Femur (tissue), 1 donor: ENCODE measurements around the gene STPG2.
"Not testable (repeated sequence)": the region's sequence is repeated elsewhere in the genome, so short reads cannot be mapped to it uniquely, and the experiment has no call there.

Experiments
- DNase-seq: peaks from one replicate; pipeline ENCODE4 v3.0.0-alpha.2; 2017

STPG2 gene

DNA sequence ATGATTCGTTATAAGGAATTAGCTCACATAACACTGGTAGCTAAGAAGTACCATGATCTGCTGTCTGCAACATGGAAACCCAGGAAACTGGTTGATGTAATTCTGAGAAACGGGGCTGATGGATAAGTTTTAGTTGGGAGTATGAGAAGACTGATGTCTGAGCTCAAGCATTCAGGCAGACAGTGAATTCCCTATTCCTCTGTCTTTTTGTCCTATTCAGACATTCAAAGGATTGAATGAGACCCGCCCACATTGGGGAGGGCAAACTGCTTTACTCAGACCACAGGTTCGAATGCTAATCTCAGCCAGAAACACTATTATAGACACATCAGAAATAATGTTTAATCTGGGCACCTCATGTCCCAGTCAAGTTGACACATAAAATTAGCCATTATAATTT lies 515.5 kb downstream of the STPG2 start:
- no peak for DNase-seq

DNA sequence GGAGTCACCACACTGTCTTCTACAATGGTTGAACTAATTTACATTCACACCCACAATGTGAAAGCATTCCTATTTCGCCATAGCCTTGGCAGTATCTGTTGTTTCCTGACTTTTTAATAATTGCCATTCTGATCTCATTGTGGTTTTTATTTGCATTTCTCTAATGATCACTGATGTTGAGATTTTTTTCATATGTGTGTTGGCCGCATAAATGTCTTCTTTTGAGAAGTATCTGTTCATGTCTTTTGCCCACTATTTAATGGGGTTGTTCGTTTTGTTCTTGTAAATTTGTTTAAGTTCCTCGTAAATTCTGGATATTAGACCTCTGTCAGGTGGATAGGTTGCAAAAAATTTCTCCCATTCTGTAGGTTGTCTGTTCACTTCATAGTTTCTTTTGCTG lies 519.1 kb downstream of the STPG2 start:
- no peak for DNase-seq

DNA sequence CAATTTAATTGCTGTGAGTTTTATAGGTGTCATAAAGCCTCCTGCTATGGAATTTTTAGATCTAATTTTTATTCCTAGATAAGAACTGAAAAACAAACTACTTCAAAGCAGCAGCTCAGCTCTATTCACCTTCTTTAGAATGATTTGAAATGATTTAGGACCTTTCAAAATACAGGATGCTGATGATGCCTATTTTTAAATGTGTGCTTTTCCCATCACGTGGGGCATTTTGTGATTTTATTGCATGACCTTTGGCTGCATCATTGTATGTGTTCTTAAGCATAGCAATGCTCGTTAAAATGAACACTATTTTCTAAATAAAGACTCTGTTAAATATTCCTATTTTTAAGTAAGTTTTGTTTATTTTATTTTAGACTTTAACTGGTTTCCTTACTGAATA lies 537.3 kb downstream of the STPG2 start:
- DNase-seq = no peak

DNA sequence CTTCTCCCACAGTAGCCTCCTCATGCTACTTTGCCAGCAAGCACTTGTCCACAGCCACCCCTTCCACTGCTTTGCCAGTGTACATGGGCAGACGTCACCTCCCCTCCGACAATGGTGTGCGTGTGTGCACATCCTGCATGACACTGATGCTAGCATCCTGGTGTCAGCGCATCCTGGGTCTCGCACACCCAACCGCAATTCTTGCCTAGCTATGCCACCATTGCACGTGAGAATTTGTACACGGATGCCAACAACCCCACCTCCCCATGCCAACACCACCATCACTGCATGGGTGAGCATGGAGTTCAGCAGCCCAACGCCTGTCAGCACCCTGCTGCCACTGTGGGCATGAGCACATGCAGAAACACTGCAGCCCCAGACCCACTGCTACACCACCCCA lies 550.0 kb downstream of the STPG2 start:
- DNase-seq = no peak

DNA sequence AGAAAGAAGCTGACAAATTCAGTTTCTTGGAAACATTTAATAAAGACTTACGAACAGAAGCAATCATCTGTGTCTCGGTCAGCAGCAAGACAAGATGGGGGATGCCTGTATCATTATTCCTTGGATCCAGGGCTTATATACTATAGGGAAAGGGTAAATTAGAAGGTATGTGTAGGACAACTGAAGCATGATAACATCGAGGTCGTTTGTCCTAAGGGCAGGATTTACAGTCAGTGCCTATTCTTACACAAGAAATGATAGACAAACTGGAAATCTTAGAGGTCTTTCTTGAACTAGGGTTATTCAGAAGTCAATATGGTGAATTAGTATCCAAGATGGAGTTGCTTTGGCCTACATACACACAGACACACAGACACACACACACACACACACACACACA lies 553.0 kb downstream of the STPG2 start:
- DNase-seq = no peak

DNA sequence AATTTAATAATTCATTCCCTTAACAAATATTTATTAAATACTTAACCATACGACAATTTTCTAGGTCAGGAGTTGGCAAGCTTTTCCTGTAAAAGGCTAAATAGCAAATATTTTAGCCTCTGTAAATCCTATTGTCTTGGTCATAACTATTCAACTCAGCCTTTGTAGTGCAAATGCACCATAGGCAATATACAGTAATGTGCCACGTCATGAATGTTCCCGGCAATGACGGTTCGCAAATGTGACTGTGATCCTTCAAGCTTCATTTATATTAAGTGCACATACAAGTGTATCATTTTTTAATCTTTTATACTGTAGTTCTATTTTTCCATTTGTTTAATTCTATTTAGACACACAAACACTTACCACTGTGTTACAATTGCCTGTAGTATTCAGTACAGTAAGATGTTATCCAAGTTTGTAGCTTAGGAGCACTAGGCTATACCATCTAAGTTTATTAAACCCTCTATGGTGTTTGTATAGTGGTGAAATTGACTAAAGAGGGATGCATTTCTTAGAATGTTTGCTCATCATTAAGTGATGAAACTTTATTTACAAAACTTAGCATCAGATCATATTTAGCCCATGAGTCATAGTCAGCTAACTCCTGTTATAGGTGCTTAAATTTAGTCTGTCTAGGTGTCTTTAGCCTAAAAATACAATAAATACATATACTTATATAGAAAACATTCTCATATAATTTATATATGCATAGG lies 553.6 kb downstream of the STPG2 start:
- DNase-seq = no peak

DNA sequence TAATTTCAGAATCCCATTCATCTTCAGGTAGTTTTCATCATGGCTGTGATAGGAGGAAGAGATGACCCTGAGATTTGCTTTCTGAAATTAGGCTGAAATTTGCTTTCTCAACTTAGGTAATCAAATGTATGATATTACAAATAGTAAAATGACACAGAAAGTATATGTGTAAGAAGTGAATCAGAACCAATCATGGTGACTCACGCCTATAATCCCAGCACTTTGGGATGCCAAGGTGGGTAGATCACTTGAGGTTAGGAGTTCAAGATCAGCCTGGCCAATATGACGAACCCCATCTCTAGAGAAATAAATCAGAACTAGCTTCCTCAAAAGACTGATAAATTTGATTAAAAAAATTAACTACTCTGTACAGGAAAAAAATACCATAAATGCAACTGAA lies 555.4 kb downstream of the STPG2 start:
- DNase-seq = no peak

DNA sequence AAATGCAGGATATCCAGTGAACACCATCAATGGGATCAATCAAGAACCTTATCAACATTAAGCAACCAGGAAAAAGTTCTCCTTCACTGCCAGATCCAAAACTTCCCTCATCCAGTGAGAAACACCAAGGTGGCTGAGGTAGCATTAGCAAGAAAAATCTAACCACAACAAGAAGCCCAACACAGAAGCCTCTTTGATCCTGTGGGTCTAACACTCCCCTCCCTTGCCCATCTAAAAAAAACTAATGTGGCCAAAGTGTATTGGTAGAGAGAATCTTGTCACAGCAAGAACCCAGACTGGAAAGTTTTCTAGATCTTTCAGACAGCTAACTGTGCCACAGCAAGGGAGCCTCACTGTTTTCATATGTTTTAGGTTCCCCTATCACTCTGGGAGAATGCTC lies 558.0 kb downstream of the STPG2 start:
- no peak for DNase-seq

DNA sequence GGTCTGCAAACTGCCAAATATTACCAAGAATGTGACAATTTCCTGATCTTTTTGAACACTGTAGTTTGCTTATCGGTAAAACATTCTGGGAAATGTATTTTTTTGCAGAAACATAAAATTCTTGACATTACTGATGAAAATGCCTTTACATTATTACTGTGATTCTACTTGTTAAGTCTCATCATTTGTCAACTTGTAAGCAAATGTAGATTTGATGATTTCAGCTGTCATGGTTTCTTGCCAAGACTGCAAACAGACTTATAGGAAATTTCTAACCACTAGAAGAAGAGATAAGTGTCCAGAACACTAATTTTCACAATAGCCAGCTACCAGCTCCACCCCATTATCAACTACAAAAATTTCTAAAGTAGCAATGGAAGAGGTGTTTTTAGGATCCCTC lies 560.4 kb downstream of the STPG2 start:
- no peak for DNase-seq

DNA sequence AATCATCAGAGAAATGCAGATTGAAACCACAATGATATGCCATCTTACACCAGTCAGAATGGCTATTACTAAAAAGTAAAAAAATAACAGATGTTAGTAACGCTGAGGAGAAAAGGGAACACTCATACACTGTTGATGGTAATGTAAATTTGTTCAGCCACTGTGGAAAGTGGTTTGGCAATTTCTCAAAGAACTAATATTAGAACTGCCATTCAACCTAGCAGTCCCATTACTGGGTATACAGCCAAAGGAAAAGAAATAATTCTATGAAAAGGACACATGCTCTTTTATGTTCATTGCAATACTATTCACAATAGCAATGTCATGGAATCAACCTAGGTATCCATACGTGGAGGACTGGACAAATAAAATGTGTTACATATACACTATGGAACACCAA lies 566.3 kb downstream of the STPG2 start:
- no peak for DNase-seq

DNA sequence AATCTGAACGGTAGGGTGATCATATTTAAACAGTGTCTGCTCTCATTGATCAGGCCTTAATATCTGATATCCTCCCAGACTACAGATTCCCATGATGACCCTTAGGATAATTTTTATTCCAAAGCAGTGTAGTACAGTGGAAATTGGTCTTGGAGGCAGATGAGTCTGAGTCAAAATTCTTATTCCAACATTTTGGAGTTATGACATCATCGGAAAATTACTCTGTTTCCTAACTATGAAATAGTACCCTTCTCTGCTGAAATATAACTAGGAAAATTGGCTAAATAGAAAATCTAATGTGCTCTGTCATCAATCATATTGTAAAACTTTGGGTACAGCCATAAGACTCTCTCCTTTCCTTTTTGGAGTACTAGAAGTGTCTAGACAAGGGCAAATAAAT lies 583.3 kb downstream of the STPG2 start:
- DNase-seq = no peak

DNA sequence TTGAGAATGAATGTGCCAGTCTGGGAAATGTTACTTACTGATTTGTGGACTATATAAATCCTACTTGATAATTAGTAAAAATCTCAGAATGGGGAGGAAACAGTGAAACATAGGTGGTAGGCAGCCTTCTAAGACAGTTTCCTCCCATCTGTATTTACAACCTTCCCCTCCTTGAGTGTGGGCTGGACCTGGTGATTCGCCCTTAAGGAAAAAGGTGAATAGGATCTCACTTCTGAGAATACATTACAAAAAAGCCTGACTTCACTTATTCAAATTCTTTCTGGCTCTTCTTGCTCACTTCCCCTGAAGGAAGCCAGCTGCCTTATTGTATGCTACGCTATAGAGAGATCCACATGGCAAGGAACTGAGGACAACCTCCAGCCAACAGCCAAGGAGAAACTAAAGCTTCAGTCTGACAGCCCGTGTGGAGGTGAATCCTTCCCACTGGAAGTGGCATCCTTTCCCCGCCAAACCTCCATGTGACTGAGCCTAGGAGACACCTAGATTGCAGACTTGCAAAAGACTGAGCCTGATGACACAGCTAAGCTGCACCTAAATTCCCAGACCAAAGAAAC lies 585.0 kb downstream of the STPG2 start:
- DNase-seq = no peak

DNA sequence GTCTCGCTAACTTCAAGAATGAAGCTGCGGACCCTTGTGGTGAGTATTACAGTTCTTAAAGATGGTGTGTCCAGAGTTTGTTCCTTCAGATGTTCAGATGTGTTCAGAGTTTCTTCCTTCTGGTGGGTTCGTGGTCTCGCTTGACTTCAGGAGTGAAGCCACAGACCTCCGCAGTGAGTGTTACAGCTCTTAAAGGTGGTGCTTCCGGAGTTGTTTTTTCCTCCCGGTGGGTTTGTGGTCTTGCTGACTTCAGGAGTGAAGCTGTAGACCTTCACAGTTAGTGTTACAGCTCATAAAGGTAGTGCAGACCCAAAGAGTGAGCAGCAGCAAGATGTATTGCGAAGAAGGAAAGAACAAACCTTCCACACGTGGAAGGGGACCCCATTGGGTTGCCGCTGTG lies 592.6 kb downstream of the STPG2 start:
- DNase-seq = not testable (repeated sequence)

DNA sequence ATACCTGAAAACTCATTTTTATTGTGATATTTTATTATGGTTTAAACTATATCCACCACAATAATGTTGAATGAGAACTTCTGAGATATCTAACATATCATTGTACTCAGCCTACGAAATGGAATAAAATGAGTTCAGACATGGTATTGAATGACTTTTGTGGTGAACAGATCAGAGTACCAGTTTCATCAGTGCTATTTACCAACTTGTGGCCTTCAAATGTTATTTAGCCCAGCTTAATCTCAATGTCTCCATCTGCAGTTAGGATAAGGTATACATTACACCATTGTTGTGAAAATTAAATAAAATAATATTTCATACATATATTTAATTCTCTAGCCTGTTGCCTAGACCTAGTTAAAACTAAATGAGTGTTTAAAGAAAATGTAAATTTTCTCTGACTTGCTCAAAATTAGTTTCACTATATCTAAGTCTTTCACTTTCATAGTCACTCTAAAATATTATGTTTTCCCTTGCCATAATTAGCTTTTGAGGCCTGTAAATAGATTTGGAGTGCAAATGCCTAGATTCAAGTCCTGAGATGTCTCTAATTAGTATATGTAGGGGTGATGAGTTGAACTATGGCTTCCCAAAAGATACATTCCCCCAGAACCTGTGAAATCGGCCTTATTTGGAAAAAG lies 594.2 kb downstream of the STPG2 start:
- no peak for DNase-seq

DNA sequence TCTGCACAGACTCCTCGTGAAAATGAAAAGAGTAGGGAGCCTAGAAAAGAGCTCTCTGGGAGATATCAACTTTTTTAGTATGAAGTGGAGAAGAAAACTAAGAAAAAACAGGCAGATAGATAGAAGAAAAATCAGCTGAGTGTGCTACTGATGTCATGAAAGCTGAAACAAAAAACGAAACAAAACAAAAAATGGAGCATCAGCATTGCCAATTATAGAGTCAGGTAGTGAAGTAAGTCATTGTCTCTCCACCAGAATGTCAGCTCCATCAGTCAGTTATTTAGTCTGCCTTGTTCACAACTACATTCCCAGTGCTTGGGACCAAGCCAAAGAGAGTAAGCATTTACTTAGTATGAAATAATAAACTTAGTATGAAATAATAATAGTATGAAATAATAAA lies 595.1 kb downstream of the STPG2 start:
- DNase-seq = no peak

DNA sequence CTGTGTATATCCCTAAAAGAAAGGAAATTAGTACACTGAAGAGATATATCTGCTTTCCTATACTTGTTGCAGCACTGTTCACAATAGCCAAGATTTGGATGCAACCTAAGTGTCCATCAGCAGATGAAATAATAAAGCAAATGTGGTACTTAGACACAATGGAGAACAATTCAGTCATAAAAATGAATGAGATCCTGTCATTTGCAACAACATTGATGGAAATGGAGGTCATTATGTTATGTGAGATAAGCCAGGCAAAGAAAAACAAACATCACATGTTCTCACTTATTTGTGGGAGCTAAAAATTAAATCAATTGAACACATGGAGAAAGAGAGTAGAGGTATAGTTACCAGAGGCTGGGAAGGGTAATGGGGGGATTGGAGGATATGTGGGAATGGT lies 611.9 kb downstream of the STPG2 start:
- no peak for DNase-seq

DNA sequence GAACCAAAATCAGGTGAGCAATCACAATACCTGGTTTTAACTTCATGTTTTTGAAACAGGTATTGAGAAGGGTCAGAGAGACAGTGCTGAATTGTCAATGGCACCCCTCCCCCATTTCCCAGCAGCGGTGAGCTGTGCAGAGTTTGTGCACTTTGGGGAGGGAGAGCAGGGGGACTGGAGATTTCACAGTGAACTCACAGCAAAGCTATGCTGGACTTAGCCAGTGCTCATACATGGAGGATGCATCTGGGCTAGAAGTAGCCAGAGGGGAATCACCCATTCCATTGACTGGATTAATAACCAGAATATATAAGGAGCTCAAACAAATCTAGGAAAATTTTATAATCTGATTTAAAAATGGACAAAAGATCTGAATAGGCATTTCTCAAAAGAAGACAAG lies 612.6 kb downstream of the STPG2 start:
- no peak for DNase-seq

DNA sequence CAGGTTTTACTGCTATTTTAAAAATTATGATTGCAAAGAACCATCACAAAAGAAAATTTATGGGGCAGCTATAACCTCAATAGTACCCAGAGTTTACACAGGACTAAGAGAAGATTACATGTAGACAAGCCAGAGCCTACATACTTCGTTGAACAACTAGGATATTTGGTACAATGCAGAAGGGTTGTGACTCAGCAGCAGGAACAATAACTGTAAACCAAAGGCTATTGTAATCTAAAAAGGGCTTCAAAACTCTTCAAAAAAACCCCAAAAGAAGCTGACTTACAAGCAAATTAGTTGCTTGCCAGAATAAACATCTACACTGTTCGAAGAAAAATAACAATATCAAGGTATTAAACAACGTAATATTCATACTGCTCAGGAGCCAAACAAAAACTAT lies 618.0 kb downstream of the STPG2 start:
- DNase-seq = no peak

DNA sequence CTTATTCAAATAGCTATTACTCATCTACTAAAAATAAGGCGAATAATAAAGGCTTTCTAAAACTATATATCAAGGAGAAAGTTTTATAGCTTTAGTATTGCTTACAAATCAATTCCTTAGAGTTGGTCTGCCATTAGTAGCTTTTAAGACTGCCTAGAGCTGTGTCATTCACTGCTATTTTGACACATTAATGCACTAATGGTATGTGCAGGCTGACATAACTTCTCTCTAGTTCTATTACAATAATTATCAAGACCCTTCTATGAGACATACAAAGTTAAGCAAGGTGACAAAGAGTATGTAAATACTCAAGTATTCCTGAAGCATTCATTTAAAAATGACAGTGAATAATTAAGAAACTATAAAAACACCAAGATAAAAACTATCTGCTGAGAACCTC lies 625.3 kb downstream of the STPG2 start:
- no peak for DNase-seq

DNA sequence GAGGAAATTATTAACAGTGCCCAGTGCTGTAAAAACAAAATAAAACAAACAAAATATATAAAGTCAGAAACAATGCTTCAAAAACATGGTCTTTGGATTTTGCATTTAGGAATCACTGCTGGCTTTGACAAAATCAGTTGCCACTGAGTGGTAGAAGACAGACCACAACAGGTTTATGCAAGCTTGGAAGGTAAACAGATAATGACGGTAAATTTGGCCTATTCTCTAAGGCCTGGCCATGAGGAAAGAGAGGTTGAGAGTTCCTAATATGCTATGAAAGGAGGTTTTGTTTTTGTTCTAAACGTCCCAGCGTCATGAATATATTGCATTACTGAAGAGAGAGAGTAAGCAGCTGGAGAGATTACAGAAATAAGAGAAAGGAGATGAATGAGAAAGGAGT lies 629.4 kb downstream of the STPG2 start:
- no peak for DNase-seq
